HepG2 (cell line): ENCODE data around the gene ARHGDIG. TPM values are rescaled to one million over a fixed set of nuclear protein-coding genes. Genes with fewer than 3 reads are reported as not detected.

ENCODE experiments used
- AGO1 ChIP-seq: fragments of 200-400 bp; formaldehyde crosslinking; IDR thresholded peaks from 2 replicates; pipeline ENCODE4 v1.6.1; 2017; ENCODE audit warnings: mild to moderate bottlenecking, low read depth, low read length, moderate library complexity; ENCODE audit not compliant: poor library complexity, severe bottlenecking
- CEBPG ChIP-seq: IDR thresholded peaks from 2 replicates; pipeline ENCODE4 v1.6.1; 2016
- DNMT3B ChIP-seq: conservative IDR thresholded peaks from 2 replicates; pipeline ENCODE4 v1.6.1; 2016; ENCODE audit warnings: missing biosample characterization, control low read depth
- FOXO4 ChIP-seq: sonication (generic); formaldehyde crosslinking; conservative IDR thresholded peaks from 2 replicates; pipeline ENCODE4 v1.8.1; 2023; ENCODE audit warnings: missing genetic modification reagents
- ISL2 ChIP-seq: sonication (generic); formaldehyde crosslinking; IDR thresholded peaks from 2 replicates; pipeline ENCODE4 v1.5.0; 2020; ENCODE audit warnings: missing genetic modification reagents
- MED13 ChIP-seq: sonication (generic); formaldehyde crosslinking; IDR thresholded peaks from 2 replicates; pipeline ENCODE4 v1.5.0; 2020; ENCODE audit warnings: missing genetic modification reagents
- POGZ ChIP-seq: sonication (generic); formaldehyde crosslinking; IDR thresholded peaks from 2 replicates; pipeline ENCODE4 v1.4.0; 2020; ENCODE audit warnings: mild to moderate bottlenecking, missing genetic modification reagents
- SETDB1 ChIP-seq: sonication (generic); formaldehyde crosslinking; IDR thresholded peaks from 2 replicates; pipeline ENCODE4 v1.5.1; 2020; ENCODE audit warnings: missing genetic modification reagents, mild to moderate bottlenecking, borderline replicate concordance
- SP5 ChIP-seq: IDR thresholded peaks from 2 replicates; pipeline ENCODE4 v1.6.1; 2016; ENCODE audit warnings: low read depth, borderline replicate concordance
- ZNF10 ChIP-seq: sonication (generic); formaldehyde crosslinking; IDR thresholded peaks from 2 replicates; pipeline ENCODE4 v1.4.0; 2020; ENCODE audit warnings: mild to moderate bottlenecking, low read depth, missing genetic modification reagents, borderline replicate concordance
- ZNF260 ChIP-seq: sonication (generic); formaldehyde crosslinking; IDR thresholded peaks from 2 replicates; pipeline ENCODE4 v1.4.0; 2020; ENCODE audit warnings: missing genetic modification reagents, low read depth, mild to moderate bottlenecking, borderline replicate concordance
- ZNF513 ChIP-seq: sonication (generic); formaldehyde crosslinking; conservative IDR thresholded peaks from 2 replicates; pipeline ENCODE4 v1.5.0; 2020; ENCODE audit warnings: missing genetic modification reagents
- ZNF629 ChIP-seq: sonication (generic); formaldehyde crosslinking; conservative IDR thresholded peaks from 2 replicates; pipeline ENCODE4 v1.5.0; 2020; ENCODE audit warnings: missing genetic modification reagents
- polyA plus RNA-seq, 8 experiments: library from polyadenylated mRNA; depleted of rRNA in 3 of 8; stranded (reverse) in 7 of 8; unstranded in 1 of 8; fragments of >200 nt; fragmentation: Illumina TruSeq in 4 of 8; extraction: Trizol in 4 of 8; gene quantifications; 2 replicates each; pipeline versions ENCODE4 v1.2.1 to v1.2.3, GENCODE V29; 2011 to 2016; ENCODE audit warnings: low read depth in 4 of 8, missing spikeins in 1 of 8, mixed read lengths in 1 of 8; ENCODE audit not compliant: insufficient read depth in 1 of 8
- total RNA-seq, 5 experiments: library from RNA; depleted of rRNA; stranded (reverse); fragments of >200 nt; fragmentation: Illumina TruSeq; extraction: Trizol; gene quantifications; 2 replicates each; pipeline ENCODE4 v1.2.3, GENCODE V29; 2016; ENCODE audit warnings: low read depth in 1 of 5
- TF ChIP-seq, protein P1 (sequence below): sonication (generic); formaldehyde crosslinking; IDR thresholded peaks from 2 replicates; pipeline ENCODE4 v1.4.0; 2020; ENCODE audit warnings: missing genetic modification reagents, mild to moderate bottlenecking, borderline replicate concordance
- TF ChIP-seq, protein P2 (sequence below): sonication (generic); formaldehyde crosslinking; IDR thresholded peaks from 2 replicates; pipeline ENCODE4 v1.5.0; 2020; ENCODE audit warnings: mild to moderate bottlenecking, missing genetic modification reagents
- TF ChIP-seq, protein P3 (sequence below): sonication (generic); formaldehyde crosslinking; IDR thresholded peaks from 2 replicates; pipeline ENCODE4 v1.5.1; 2020; ENCODE audit warnings: mild to moderate bottlenecking, missing genetic modification reagents, borderline replicate concordance
- TF ChIP-seq, protein P4 (sequence below): sonication (generic); formaldehyde crosslinking; IDR thresholded peaks from 2 replicates; pipeline ENCODE4 v1.5.1; 2020; ENCODE audit warnings: missing genetic modification reagents, mild to moderate bottlenecking, borderline replicate concordance

ARHGDIG gene
- total and polyA plus RNA-seq, 2 of the 13 experiments (the other 11 are each of a cell fraction or from before 2014, with no cell fraction given), result 0.24 to 0.48 TPM

DNA sequence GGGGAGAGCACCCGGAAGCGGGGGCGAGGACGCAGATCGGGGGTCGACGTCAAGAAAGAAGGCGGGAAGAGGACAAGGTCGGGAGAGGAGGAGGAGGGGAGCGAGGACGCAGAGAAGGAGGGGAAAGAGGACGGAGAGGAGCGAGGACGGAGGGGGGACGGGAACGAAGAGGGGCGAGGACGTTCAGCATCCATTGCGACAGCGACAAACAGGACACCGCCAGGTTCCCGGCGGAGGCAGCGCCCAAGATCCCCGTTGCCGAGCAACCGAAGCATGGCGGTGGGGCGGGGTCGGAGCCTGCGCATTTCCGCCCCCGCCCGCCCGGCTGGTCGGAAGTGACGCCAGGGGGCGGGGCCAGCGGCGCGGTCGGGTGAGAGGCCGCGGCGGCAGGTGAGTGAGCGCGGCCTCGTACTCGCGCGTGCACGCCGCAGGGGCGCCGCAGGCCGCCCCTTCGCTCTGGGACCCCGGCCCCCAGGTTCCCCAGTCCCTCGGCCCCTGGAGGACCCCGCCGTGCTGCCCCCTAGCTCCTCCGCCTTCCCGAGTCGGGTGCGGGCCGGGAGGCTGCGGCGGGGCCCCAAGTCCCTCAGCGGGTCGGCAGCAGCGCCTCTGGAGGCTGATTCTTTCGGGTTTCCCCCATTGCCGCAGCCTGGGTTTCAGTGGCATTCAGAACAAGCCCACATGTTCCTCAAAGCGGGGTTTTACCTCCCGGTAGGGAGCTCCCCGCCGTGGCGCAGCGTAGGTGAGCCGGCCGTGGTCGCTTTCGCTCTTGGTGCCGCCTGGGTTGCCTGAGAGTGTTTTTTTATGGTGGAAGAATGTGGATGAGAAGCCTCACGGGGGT, 45.7 kb upstream of the ARHGDIG start, which contains the start of gene FAM234A (continued):
- TF ChIP-seq ZNF513 (no peak), ZNF260 (CRISPR knock-in tag) (no peak), SP5 (CRISPR knock-in tag) (peak; percentile 56), POGZ (CRISPR knock-in tag) (no peak), MED13 (CRISPR knock-in tag) (no peak), AGO1 (peak; percentile 59), FOXO4 (no peak), ISL2 (no peak), SETDB1 (no peak), ZNF629 (no peak), ZNF10 (CRISPR knock-in tag) (no peak), CEBPG (CRISPR knock-in tag) (peak; percentile 68), DNMT3B (CRISPR knock-in tag) (no peak; the same call in 1 of the 2 replicates)
- TF ChIP-seq, protein P1, sequence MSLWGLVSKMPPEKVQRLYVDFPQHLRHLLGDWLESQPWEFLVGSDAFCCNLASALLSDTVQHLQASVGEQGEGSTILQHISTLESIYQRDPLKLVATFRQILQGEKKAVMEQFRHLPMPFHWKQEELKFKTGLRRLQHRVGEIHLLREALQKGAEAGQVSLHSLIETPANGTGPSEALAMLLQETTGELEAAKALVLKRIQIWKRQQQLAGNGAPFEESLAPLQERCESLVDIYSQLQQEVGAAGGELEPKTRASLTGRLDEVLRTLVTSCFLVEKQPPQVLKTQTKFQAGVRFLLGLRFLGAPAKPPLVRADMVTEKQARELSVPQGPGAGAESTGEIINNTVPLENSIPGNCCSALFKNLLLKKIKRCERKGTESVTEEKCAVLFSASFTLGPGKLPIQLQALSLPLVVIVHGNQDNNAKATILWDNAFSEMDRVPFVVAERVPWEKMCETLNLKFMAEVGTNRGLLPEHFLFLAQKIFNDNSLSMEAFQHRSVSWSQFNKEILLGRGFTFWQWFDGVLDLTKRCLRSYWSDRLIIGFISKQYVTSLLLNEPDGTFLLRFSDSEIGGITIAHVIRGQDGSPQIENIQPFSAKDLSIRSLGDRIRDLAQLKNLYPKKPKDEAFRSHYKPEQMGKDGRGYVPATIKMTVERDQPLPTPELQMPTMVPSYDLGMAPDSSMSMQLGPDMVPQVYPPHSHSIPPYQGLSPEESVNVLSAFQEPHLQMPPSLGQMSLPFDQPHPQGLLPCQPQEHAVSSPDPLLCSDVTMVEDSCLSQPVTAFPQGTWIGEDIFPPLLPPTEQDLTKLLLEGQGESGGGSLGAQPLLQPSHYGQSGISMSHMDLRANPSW, result no peak
- TF ChIP-seq, protein P2, sequence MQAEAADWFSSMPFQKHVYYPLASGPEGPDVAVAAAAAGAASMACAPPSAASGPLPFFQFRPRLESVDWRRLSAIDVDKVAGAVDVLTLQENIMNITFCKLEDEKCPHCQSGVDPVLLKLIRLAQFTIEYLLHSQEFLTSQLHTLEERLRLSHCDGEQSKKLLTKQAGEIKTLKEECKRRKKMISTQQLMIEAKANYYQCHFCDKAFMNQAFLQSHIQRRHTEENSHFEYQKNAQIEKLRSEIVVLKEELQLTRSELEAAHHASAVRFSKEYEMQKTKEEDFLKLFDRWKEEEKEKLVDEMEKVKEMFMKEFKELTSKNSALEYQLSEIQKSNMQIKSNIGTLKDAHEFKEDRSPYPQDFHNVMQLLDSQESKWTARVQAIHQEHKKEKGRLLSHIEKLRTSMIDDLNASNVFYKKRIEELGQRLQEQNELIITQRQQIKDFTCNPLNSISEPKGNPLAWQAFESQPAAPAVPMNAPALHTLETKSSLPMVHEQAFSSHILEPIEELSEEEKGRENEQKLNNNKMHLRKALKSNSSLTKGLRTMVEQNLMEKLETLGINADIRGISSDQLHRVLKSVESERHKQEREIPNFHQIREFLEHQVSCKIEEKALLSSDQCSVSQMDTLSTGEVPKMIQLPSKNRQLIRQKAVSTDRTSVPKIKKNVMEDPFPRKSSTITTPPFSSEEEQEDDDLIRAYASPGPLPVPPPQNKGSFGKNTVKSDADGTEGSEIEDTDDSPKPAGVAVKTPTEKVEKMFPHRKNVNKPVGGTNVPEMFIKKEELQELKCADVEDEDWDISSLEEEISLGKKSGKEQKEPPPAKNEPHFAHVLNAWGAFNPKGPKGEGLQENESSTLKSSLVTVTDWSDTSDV, result no peak
- TF ChIP-seq, protein P3, sequence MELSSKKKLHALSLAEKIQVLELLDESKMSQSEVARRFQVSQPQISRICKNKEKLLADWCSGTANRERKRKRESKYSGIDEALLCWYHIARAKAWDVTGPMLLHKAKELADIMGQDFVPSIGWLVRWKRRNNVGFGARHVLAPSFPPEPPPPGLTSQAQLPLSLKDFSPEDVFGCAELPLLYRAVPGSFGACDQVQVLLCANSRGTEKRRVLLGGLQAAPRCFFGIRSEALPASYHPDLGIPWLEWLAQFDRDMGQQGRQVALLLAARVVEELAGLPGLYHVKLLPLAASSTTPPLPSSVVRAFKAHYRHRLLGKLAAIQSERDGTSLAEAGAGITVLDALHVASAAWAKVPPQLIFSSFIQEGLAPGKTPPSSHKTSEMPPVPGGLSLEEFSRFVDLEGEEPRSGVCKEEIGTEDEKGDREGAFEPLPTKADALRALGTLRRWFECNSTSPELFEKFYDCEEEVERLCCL (CRISPR knock-in tag), result no peak
- TF ChIP-seq, protein P4, sequence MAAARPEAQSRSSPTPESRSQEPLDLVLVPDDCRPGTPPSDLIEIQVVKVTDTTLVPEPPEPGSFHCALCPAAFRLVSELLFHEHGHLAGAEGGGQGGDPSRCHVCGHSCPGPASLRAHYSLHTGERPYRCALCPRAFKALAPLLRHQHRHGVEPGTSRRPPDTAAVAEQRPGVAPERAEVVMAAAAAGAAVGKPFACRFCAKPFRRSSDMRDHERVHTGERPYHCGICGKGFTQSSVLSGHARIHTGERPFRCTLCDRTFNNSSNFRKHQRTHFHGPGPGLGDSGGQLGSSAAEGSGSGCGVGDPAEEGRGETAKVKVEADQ, result no peak
